ENCODE measurements around the gene HUS1B. TPM values are rescaled to one million over a fixed set of nuclear protein-coding genes. Genes with fewer than 3 reads are reported as not detected.

Gene HUS1B
- total RNA-seq, 1 experiment from 2014 or later: 1.1 TPM

DNA sequence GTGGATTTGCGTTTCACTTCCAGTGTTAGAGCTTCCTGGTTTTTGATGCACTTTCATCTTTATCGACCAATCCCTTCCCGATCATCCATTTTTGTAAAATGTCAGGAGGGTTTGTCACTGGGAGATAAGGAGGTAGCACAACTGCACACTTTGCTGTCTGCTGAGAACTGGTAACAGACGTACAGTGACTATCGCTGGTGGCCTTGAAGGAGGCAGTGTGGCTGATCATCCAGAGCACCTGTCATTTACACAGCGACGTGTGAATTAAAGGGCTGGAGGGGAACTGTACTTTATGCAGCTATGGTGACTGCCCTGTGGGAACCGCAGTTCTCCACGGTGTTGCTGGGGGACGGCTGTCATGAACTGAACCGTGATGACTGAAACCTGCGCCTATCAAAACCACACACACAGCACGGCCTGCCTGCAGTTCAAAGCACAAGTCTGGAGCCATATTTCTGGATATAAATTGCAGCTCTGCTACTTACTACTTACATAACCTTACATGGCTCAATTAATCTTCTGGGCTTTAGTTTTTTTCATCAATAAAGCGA is 50.0 kb downstream of the HUS1B start:
- CTCF ChIA-PET: no interaction called here
- no peaks in the 10 kb centered on the region for H3K27me3 Mint-ChIP-seq (ENCODE audit: low read depth)
- no peak overlapping the region for H3K27ac Mint-ChIP-seq
- H3K36me3 Mint-ChIP-seq: peaks cover 23% of the 10 kb centered on the region
- ATAC-seq: no peak
- POLR2A ChIA-PET: no interaction called here
- H3K4me1 Mint-ChIP-seq: no peaks in the 10 kb centered on the region
- TF ChIP-seq RELA (CRISPR knock-in tag; IDR thresholded peaks at IDR 0.05; ENCODE audit: borderline replicate concordance) (no peak), CREM (CRISPR knock-in tag; IDR thresholded peaks at IDR 0.05) (no peak), ATF1 (CRISPR knock-in tag; IDR thresholded peaks at IDR 0.05) (no peak), NR2C2 (CRISPR knock-in tag; IDR thresholded peaks at IDR 0.05) (no peak), GRHL2 (CRISPR knock-in tag; IDR thresholded peaks at IDR 0.05; ENCODE audit: insufficient replicate concordance, severe bottlenecking) (no peak), TP53 (CRISPR knock-in tag; IDR thresholded peaks at IDR 0.05) (no peak), EMX1 (CRISPR knock-in tag; IDR thresholded peaks at IDR 0.05) (no peak), HMGA2 (CRISPR knock-in tag; IDR thresholded peaks at IDR 0.05) (no peak), NR3C1 (CRISPR knock-in tag; conservative IDR thresholded peaks at IDR 0.05; ENCODE audit: low read depth) (no peak), GABPB1 (CRISPR knock-in tag; IDR thresholded peaks at IDR 0.05) (no peak), CREB1 (CRISPR knock-in tag; IDR thresholded peaks at IDR 0.05) (no peak), MXD4 (CRISPR knock-in tag; IDR thresholded peaks at IDR 0.05; ENCODE audit: borderline replicate concordance) (no peak)
- TF ChIP-seq, protein P1, sequence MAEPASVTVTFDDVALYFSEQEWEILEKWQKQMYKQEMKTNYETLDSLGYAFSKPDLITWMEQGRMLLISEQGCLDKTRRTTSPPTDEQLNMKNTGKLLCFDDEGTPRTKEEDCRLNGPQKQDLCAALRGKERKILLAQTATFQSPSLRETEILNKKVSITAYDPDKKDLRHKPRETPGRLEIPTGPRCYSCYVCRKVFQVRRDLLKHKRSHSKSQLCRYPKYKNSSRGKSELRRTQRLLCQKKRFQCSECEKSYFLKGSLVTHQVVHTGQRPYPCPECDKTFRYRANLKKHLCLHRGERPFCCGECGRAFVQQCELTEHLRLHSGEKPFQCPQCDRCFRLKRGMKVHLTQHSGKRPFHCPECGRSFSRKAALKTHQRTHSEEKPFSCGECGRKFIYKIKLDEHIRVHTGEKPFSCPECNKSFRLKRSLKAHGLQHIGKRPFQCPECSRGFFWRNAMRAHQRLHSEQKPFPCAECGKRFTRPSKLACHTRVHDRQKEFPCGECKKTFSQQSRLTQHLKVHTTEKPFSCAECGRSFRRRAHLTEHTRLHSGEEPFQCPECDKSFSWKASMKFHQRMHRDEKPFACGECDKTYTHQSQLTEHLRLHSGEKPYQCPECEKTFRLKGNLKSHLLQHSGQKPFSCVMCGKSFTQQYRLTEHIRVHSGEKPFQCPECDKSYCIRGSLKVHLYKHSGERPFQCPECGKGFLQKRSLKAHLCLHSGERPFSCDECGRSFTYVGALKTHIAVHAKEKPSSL (CRISPR knock-in tag; conservative IDR thresholded peaks at IDR 0.05): no peak
- TF ChIP-seq, protein P2, sequence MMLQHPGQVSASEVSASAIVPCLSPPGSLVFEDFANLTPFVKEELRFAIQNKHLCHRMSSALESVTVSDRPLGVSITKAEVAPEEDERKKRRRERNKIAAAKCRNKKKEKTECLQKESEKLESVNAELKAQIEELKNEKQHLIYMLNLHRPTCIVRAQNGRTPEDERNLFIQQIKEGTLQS (CRISPR knock-in tag; conservative IDR thresholded peaks at IDR 0.05): no peak
- DNase-seq (ENCODE audit: low spot score): no peak
- H3K9me3 Mint-ChIP-seq: peaks cover 9% of the 10 kb centered on the region
- H3K4me3 Mint-ChIP-seq: no peak overlapping the region

Other genes with a start within 250 kb of the HUS1B start
- 39.6 to 45.7 TPM (median 40.2 TPM) in 3 replicates for gene EXOC2, start 36.0 kb upstream of the HUS1B start, total RNA-seq (2021)